ENCODE data around the gene APBA2.

DNA sequence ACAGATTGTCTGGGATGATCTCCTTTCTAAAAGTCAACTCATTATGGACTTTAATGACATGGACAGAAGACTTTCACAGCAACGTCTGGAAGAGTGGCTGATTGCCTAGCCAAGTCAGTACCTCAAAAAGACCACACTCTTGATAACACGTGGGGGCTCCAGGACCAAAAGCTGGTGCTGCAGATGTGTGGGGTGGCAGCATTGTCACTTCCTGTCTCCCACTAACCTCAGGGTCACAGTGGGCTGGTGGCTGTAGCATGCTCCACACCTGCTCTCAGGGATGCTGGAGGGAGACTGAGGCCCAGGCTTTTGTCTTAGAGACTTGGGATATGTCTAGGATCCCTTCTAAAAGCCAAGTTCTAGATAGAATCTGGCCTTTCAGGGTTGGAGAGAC, 118.1 kb downstream of the APBA2 start:
- no peak for TF ChIP-seq ESRRA (CRISPR knock-in tag; IDR thresholded peaks at IDR 0.05; ENCODE audit: borderline replicate concordance)
- TF ChIP-seq, protein P1, sequence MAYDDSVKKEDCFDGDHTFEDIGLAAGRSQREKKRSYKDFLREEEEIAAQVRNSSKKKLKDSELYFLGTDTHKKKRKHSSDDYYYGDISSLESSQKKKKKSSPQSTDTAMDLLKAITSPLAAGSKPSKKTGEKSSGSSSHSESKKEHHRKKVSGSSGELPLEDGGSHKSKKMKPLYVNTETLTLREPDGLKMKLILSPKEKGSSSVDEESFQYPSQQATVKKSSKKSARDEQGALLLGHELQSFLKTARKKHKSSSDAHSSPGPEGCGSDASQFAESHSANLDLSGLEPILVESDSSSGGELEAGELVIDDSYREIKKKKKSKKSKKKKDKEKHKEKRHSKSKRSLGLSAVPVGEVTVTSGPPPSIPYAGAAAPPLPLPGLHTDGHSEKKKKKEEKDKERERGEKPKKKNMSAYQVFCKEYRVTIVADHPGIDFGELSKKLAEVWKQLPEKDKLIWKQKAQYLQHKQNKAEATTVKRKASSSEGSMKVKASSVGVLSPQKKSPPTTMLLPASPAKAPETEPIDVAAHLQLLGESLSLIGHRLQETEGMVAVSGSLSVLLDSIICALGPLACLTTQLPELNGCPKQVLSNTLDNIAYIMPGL (CRISPR knock-in tag; IDR thresholded peaks at IDR 0.05), result no peak
- TF ChIP-seq, protein P2, sequence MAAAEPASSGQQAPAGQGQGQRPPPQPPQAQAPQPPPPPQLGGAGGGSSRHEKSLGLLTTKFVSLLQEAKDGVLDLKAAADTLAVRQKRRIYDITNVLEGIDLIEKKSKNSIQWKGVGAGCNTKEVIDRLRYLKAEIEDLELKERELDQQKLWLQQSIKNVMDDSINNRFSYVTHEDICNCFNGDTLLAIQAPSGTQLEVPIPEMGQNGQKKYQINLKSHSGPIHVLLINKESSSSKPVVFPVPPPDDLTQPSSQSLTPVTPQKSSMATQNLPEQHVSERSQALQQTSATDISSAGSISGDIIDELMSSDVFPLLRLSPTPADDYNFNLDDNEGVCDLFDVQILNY (CRISPR knock-in tag; IDR thresholded peaks at IDR 0.05), result no peak
- TF ChIP-seq, protein P3, sequence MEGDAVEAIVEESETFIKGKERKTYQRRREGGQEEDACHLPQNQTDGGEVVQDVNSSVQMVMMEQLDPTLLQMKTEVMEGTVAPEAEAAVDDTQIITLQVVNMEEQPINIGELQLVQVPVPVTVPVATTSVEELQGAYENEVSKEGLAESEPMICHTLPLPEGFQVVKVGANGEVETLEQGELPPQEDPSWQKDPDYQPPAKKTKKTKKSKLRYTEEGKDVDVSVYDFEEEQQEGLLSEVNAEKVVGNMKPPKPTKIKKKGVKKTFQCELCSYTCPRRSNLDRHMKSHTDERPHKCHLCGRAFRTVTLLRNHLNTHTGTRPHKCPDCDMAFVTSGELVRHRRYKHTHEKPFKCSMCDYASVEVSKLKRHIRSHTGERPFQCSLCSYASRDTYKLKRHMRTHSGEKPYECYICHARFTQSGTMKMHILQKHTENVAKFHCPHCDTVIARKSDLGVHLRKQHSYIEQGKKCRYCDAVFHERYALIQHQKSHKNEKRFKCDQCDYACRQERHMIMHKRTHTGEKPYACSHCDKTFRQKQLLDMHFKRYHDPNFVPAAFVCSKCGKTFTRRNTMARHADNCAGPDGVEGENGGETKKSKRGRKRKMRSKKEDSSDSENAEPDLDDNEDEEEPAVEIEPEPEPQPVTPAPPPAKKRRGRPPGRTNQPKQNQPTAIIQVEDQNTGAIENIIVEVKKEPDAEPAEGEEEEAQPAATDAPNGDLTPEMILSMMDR (IDR thresholded peaks at IDR 0.05), result no peak
- no peak for TF ChIP-seq ZNF317 (CRISPR knock-in tag; IDR thresholded peaks at IDR 0.05; ENCODE audit: borderline replicate concordance, low read depth)
- no peak for TF ChIP-seq ATF1 (CRISPR knock-in tag; IDR thresholded peaks at IDR 0.05)
